DND-41 (cell line): ENCODE measurements around the gene PMFBP1.

Experiments
- ATAC-seq: fragments of 200-7000 bp; cut with Tn5 transposase; 3 replicates; pipeline ENCODE4 v1.9.1; 2021; ENCODE audit warnings: low read depth; ENCODE audit not compliant: insufficient read depth
- DNase-seq: peaks from one replicate; pipeline ENCODE4 v3.0.0-alpha.2; 2020
- H2AFZ ChIP-seq: 2 replicates; pipeline ENCODE4 v1.6.0; 2012; ENCODE audit warnings: low read depth, low read length
- H3K27ac ChIP-seq: 2 replicates; pipeline ENCODE4 v1.5.1; 2012; ENCODE audit warnings: low read length, inconsistent platforms
- H3K27me3 ChIP-seq: fragments of 200-600 bp; sonication (generic); 2 replicates; pipeline ENCODE4 v1.6.0; 2012; ENCODE audit warnings: low read length, mild to moderate bottlenecking, inconsistent platforms; ENCODE audit not compliant: insufficient read depth, poor library complexity
- H3K36me3 ChIP-seq: 2 replicates; pipeline ENCODE4 v1.5.1; 2012; ENCODE audit warnings: low read length, inconsistent platforms; ENCODE audit not compliant: insufficient read depth
- H3K4me1 ChIP-seq: 2 replicates; pipeline ENCODE4 v1.5.1; 2012; ENCODE audit warnings: mild to moderate bottlenecking, low read length; ENCODE audit not compliant: insufficient read depth
- H3K4me2 ChIP-seq: 2 replicates; pipeline ENCODE4 v1.6.0; 2012; ENCODE audit warnings: mild to moderate bottlenecking, moderate library complexity, low read length, inconsistent platforms; ENCODE audit not compliant: insufficient read depth
- H3K4me3 ChIP-seq, 2 experiments: fragments of 200-600 bp in 1 of 2; shearing (Covaris generic) in 1 of 2; 2 replicates each; pipeline ENCODE4 v1.5.1; 2012 to 2016; ENCODE audit warnings: inconsistent platforms in 2 of 2, low read length in 2 of 2, mild to moderate bottlenecking in 2 of 2, low read depth in 1 of 2, moderate library complexity in 1 of 2
- H3K79me2 ChIP-seq: 2 replicates; pipeline ENCODE4 v1.6.0; 2012; ENCODE audit warnings: low read length, inconsistent platforms; ENCODE audit not compliant: insufficient read depth
- H3K9ac ChIP-seq: 2 replicates; pipeline ENCODE4 v1.6.0; 2012; ENCODE audit warnings: low read depth, mild to moderate bottlenecking, inconsistent platforms, low read length, moderate library complexity
- H3K9me3 ChIP-seq: 2 replicates; pipeline ENCODE4 v1.5.1; 2012; ENCODE audit warnings: low read length, moderate library complexity, mild to moderate bottlenecking, inconsistent platforms; ENCODE audit not compliant: insufficient read depth, severe bottlenecking
- H4K20me1 ChIP-seq: 2 replicates; pipeline ENCODE4 v1.6.0; 2012; ENCODE audit warnings: low read length; ENCODE audit not compliant: insufficient read depth
- CTCF ChIP-seq: IDR thresholded peaks from 2 replicates; pipeline ENCODE4 v1.5.1; 2012; ENCODE audit warnings: borderline replicate concordance, low read length, moderate library complexity, mild to moderate bottlenecking; ENCODE audit not compliant: poor library complexity, severe bottlenecking; ENCODE audit errors: extremely low read depth
- EZH2 ChIP-seq: IDR thresholded peaks from 3 replicates; pipeline ENCODE4 v1.6.1; 2012; ENCODE audit warnings: borderline replicate concordance, low read depth, mild to moderate bottlenecking, moderate library complexity, low read length, inconsistent platforms; ENCODE audit not compliant: severe bottlenecking

Gene PMFBP1

GRCh38 chr16:72198021-72198711, 26.2 kb upstream of the PMFBP1 start:
- ATAC-seq (no peak), DNase-seq (no peak)
- Histone ChIP-seq H2AFZ (no peak overlapping the region), H3K27ac (no peak overlapping the region), H4K20me1 (no peaks in the 10 kb centered on the region), H3K9ac (no peak overlapping the region), H3K36me3 (no peaks in the 10 kb centered on the region), H3K4me3 (no peak overlapping the region), H3K4me1 (no peaks in the 10 kb centered on the region), H3K79me2 (no peaks in the 10 kb centered on the region), H3K4me2 (no peak overlapping the region), H3K9me3 (no peaks in the 10 kb centered on the region), H3K27me3 (no peaks in the 10 kb centered on the region)
- no peak for TF ChIP-seq EZH2
- no peak for TF ChIP-seq CTCF

- Histone ChIP-seq H2AFZ (no peak overlapping the region), H3K9ac (no peak overlapping the region), H3K9me3 (no peaks in the 10 kb centered on the region), H3K36me3 (no peaks in the 10 kb centered on the region), H3K79me2 (no peaks in the 10 kb centered on the region), H3K4me2 (no peak overlapping the region), H4K20me1 (no peaks in the 10 kb centered on the region), H3K27ac (no peak overlapping the region), H3K27me3 (no peaks in the 10 kb centered on the region), H3K4me1 (no peaks in the 10 kb centered on the region), H3K4me3 (no peak overlapping the region)
- ATAC-seq, result no peak
- no peak for TF ChIP-seq CTCF
- DNase-seq, result no peak
These were observed 25.6 kb upstream of the PMFBP1 start for GRCh38 chr16:72197545-72197944.

- DNase-seq, result no peak
- no peak for ATAC-seq
- no peak overlapping the region for H3K4me3 ChIP-seq
- H4K20me1 ChIP-seq, result no peaks in the 10 kb centered on the region
- no peaks in the 10 kb centered on the region for H3K4me1 ChIP-seq
- TF ChIP-seq EZH2 (no peak), CTCF (peak; percentile 14)
- no peak overlapping the region for H2AFZ ChIP-seq
- no peak overlapping the region for H3K9ac ChIP-seq
- H3K9me3 ChIP-seq, result no peaks in the 10 kb centered on the region
- no peaks in the 10 kb centered on the region for H3K36me3 ChIP-seq
- H3K79me2 ChIP-seq, result no peaks in the 10 kb centered on the region
- H3K27ac ChIP-seq, result no peak overlapping the region
- H3K4me2 ChIP-seq, result no peak overlapping the region
- H3K27me3 ChIP-seq, result no peaks in the 10 kb centered on the region
These were observed 23.7 kb upstream of the PMFBP1 start for GRCh38 chr16:72195609-72196008.
